ENCODE data around the gene IGFBP2. TPM values are rescaled to one million over a fixed set of nuclear protein-coding genes. Genes with fewer than 3 reads are reported as not detected.

IGFBP2 gene
- total and polyA plus RNA-seq, 2 of the 13 experiments (the other 11 are each of a cell fraction or from before 2014, with no cell fraction given) = 2.0 to 5.8 TPM

- DNase-seq (ENCODE audit: low spot score) (no peak), FAIRE-seq (no peak), ATAC-seq (no peak)
- Histone ChIP-seq H3K9me3 (ENCODE audit: low read length) (no peaks in the 10 kb centered on the region), H2AFZ (ENCODE audit: low read length) (no peak overlapping the region), H3K79me2 (ENCODE audit: insufficient read depth, low read length) (no peaks in the 10 kb centered on the region), H3K4me3 (replicated peaks in 1 of 3; ENCODE audit: insufficient read depth in 1 of 3, low read depth in 2 of 3, low read length in 3 of 3) (no peak overlapping the region), H3K36me3 (replicated peaks in 1 of 2; ENCODE audit: control insufficient read depth in 1 of 2, insufficient read depth in 2 of 2, low read length in 2 of 2) (no peaks in the 10 kb centered on the region), H3K4me1 (ENCODE audit: insufficient read depth, low read length) (peaks cover 48% of the 10 kb centered on the region), H3K4me2 (ENCODE audit: low read depth, low read length) (no peak overlapping the region), H3K9ac (ENCODE audit: insufficient read depth, low read depth, low read length) (no peak overlapping the region), H3K27me3 (ENCODE audit: control insufficient read depth in 1 of 2, insufficient read depth in 2 of 2, low read length in 2 of 2) (peaks cover 1 to 29% of the 10 kb centered on the region in 2 experiments; a peak in 4 of 5 replicates), H3K27ac (ENCODE audit: extremely low read length, insufficient read depth, low read length) (no peak overlapping the region), H4K20me1 (ENCODE audit: insufficient read depth, low read length) (no peaks in the 10 kb centered on the region)
- BruUV-seq (replicated peaks) = no TSS peak
- TF ChIP-seq ZNF800 (CRISPR knock-in tag; IDR thresholded peaks at IDR 0.05) = no peak
- TF ChIP-seq ZMYM3 (CRISPR knock-in tag; IDR thresholded peaks at IDR 0.05) = peak; percentile 45; the same call in 1 of the 2 replicates
- TF ChIP-seq, protein P1, sequence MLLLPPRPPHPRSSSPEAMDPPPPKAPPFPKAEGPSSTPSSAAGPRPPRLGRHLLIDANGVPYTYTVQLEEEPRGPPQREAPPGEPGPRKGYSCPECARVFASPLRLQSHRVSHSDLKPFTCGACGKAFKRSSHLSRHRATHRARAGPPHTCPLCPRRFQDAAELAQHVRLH (CRISPR knock-in tag; IDR thresholded peaks at IDR 0.05; ENCODE audit: borderline replicate concordance, low read depth) = no peak
- TF ChIP-seq ZFP36 (IDR thresholded peaks at IDR 0.05; ENCODE audit: borderline replicate concordance, low read depth, low read length, partially characterized antibody) = peak; percentile 33
- TF ChIP-seq SALL1 (CRISPR knock-in tag; IDR thresholded peaks at IDR 0.05) = 0 out of 2 replicates have a peak, but pooled peaks have one; percentile 16
- TF ChIP-seq, protein P2, sequence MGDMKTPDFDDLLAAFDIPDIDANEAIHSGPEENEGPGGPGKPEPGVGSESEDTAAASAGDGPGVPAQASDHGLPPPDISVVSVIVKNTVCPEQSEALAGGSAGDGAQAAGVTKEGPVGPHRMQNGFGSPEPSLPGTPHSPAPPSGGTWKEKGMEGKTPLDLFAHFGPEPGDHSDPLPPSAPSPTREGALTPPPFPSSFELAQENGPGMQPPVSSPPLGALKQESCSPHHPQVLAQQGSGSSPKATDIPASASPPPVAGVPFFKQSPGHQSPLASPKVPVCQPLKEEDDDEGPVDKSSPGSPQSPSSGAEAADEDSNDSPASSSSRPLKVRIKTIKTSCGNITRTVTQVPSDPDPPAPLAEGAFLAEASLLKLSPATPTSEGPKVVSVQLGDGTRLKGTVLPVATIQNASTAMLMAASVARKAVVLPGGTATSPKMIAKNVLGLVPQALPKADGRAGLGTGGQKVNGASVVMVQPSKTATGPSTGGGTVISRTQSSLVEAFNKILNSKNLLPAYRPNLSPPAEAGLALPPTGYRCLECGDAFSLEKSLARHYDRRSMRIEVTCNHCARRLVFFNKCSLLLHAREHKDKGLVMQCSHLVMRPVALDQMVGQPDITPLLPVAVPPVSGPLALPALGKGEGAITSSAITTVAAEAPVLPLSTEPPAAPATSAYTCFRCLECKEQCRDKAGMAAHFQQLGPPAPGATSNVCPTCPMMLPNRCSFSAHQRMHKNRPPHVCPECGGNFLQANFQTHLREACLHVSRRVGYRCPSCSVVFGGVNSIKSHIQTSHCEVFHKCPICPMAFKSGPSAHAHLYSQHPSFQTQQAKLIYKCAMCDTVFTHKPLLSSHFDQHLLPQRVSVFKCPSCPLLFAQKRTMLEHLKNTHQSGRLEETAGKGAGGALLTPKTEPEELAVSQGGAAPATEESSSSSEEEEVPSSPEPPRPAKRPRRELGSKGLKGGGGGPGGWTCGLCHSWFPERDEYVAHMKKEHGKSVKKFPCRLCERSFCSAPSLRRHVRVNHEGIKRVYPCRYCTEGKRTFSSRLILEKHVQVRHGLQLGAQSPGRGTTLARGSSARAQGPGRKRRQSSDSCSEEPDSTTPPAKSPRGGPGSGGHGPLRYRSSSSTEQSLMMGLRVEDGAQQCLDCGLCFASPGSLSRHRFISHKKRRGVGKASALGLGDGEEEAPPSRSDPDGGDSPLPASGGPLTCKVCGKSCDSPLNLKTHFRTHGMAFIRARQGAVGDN (CRISPR knock-in tag; IDR thresholded peaks at IDR 0.05) = peak; percentile 22; the same call in 1 of the 2 replicates
- POLR2A ChIA-PET = interaction anchor here (0.5 to 2.3 kb wide), 4 partner anchors 14 to 94 kb away, joined by 3 to 9 read pairs (median 6); no protein-coding TSS in a partner anchor
- WGBS (ENCODE audit: low lambda C conversion rate) = 51% methylated on average over 13 of the region's 13 CpGs
- in situ Hi-C loops (cut with HindIII; ENCODE audit: extremely low pct_ligation_motif_present, low pct_unique_long_range_greater_than_20kb) = no loop called here
- CTCF ChIA-PET (ENCODE audit: low intra/inter-chr PET ratio, low total read pairs) = no interaction called here
- intact Hi-C loops (cut with micrococcal nuclease; ENCODE audit: unreplicated experiment) = loop anchor here (5.0 kb wide), 1 partner anchor 35 kb away; no protein-coding TSS in a partner anchor
These were observed 15.9 kb upstream of the IGFBP2 start for GRCh38 chr2:216617159-216617815.
